ENCODE data around the gene CRB3.
"Not testable (repeated sequence)": the region's sequence is repeated elsewhere in the genome, so short reads cannot be mapped to it uniquely, and the experiment has no call there.

The CRB3 gene

DNA sequence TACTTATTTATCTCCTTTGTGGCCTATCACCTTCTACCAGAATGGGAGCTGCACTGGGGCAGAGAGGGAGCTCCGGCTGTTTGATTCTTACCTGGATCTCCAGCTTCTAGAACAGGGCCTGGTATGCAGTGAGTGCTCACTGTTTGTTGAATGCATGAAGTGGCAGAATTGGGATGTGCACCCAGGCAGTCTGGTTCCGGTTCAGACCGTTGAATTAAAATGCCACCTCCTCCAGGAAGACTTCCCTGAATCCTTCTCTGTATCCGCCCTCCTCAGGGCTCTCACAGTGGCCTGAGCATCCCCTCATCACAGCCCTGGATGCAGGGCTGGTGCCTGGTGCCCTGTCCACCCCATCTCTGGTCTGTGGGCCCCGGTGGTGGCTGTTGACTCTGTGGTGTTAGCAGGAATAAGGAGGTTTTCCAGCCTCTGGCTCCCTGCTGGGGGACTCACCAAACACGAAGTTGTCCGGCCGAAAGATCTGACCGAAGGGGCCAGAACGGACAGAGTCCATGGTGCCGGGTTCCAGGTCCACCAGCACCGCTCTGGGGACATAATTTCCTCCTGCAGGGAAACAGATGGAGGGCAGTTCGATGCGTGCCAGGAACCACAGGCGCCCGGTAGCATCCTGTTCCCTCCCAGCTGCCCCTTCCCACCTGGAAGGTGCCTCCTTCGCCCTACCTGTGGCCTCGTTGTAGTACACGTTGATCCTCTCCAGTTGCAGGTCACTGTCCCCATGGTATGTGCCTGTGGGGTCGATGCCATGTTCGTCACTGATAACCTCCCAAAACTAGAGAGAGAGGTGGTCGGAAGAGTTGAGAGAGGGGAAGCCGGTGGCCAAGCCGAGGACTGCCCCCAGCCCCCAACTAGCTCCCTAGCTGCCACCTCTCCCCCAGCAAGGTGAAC is 37.0 kb downstream of the CRB3 start:
- DNase-seq (ENCODE audit: low spot score): peak; percentile 14
- TF ChIP-seq, protein P1, sequence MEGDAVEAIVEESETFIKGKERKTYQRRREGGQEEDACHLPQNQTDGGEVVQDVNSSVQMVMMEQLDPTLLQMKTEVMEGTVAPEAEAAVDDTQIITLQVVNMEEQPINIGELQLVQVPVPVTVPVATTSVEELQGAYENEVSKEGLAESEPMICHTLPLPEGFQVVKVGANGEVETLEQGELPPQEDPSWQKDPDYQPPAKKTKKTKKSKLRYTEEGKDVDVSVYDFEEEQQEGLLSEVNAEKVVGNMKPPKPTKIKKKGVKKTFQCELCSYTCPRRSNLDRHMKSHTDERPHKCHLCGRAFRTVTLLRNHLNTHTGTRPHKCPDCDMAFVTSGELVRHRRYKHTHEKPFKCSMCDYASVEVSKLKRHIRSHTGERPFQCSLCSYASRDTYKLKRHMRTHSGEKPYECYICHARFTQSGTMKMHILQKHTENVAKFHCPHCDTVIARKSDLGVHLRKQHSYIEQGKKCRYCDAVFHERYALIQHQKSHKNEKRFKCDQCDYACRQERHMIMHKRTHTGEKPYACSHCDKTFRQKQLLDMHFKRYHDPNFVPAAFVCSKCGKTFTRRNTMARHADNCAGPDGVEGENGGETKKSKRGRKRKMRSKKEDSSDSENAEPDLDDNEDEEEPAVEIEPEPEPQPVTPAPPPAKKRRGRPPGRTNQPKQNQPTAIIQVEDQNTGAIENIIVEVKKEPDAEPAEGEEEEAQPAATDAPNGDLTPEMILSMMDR (IDR thresholded peaks at IDR 0.05; ENCODE audit: extremely low read depth, missing control alignments): no peak

DNA sequence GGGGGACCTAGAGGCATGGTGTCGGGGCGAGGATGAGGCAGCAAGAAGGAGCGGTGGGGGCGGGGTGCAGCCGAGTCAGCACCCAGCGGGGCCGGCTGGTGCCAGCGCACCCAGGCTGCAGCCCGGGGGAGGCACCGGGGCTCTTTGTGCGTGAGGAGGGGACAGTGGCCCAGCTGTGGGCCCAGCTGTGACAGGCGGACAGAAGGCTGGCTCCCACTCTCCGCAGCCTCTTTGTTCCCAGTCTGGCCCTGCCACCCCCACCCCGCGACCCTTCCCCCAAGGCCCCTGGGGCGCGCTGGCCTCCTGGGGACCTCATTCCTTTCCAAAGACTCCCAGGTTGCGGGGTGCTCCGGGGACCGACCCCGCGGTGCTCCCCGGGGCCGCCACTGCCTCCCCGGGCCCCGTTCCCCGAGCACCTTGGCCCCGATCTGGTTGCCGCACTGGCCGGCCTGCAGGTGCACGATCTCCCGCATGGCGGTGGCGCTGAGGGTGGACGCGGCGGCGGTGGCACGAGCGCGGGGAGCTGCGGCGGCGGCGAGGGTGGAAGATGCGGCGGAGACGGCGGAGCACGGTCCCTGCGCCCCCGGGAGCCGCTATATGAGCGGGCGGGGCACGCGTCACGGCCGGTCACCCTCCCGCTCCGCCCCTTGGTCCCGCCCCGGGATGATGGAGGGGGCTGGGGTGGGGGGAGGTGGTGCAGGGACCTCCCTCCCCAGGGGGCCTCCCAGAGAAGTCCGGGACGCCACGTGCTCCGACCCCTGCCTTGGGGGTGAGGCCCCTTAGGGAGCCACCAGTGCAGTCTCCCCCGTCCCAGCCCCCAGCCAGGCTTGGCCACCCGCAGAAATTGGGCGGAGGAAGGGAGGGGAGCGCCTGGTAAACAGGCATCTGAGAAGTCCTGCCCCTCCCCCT is 37.9 kb downstream of the CRB3 start, which contains the start of gene TUBB4A:
Gene TUBB4A, minus strand, starts transcription at position 570 of the 909 bp plus-strand sequence. Its CDS starts 97 bp downstream, at position 473.
- DNase-seq (ENCODE audit: low spot score): peak; percentile 85
- TF ChIP-seq, protein P1 (IDR thresholded peaks at IDR 0.05; ENCODE audit: extremely low read depth, missing control alignments): no peak

DNA sequence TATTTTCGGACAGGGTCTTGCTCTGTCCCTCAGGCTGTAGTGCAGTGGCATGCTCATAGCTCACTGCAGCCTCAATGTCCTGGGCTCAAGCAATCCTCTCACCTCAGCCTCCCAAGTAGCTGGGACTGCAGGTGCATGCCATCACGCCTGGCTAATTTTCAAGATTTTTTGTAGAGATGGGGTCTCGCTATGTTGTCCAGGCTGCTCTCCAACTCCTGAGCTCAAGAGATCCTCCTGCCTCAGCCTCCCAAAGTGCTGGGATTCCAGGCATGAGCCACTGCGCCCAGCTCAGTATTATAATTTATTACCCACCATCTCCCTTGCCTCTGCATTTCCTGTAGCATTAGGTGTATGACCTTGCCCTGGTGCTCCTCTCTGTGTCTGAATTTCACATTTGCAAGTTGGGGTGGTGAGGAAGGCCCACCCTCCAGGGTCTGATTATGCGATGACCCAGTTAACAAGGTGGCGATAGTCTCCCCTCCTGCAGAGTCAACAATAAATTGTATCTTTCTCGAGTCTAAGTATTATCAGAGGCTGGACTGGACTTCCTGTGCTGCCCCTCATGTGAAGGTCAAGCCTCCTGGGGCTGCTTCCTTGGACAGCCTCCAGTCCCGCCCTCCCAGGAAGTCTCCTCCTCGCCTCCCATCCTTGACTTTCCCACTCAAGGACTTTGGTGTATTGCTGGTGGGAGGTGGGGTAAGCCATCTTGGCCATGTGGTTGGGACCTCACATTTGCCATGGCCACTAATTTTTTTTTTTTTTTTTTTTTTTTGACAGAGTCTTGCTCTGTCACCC is 39.5 kb downstream of the CRB3 start:
- TF ChIP-seq, protein P1 (IDR thresholded peaks at IDR 0.05; ENCODE audit: extremely low read depth, missing control alignments): no peak

DNA sequence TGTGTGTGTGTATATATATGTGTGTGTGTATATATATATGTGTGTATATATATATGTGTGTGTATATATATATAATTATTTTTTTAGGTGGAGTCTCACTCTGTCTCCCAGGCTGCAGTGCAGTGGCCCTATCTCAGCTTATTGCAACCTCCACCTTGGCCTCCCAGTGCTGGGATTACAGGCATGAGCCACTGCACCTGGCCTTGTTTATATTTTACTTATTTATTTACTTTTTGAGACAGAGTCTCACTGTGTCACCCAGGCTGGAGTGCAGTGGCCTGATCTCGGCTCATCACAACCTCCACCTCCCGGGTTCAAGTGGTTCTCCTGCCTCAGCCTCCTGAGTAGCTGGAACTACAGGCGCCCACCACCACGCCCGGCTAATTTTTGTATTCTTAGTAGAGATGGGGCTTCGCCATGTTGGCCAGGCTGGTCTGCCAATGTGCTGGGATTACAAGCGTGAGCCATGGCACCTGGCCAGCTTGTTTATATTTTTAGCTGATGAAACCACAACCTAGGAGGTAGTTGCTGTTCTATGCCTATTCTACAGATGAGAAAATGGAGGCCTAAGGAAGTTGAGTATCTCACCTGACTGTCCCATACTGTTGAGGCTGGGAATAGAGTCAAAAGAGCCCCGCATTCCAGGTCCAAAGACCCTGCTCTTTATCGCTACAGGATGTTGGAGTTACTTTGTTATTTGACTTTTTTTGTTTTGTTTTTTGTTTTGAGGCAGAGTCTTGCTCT is 44.1 kb downstream of the CRB3 start:
- not testable (repeated sequence) for DNase-seq (ENCODE audit: low spot score)

More for the DNA sequence above, 39.5 kb downstream of the CRB3 start:
- peak; percentile 7 for DNase-seq (ENCODE audit: low spot score)

DNA sequence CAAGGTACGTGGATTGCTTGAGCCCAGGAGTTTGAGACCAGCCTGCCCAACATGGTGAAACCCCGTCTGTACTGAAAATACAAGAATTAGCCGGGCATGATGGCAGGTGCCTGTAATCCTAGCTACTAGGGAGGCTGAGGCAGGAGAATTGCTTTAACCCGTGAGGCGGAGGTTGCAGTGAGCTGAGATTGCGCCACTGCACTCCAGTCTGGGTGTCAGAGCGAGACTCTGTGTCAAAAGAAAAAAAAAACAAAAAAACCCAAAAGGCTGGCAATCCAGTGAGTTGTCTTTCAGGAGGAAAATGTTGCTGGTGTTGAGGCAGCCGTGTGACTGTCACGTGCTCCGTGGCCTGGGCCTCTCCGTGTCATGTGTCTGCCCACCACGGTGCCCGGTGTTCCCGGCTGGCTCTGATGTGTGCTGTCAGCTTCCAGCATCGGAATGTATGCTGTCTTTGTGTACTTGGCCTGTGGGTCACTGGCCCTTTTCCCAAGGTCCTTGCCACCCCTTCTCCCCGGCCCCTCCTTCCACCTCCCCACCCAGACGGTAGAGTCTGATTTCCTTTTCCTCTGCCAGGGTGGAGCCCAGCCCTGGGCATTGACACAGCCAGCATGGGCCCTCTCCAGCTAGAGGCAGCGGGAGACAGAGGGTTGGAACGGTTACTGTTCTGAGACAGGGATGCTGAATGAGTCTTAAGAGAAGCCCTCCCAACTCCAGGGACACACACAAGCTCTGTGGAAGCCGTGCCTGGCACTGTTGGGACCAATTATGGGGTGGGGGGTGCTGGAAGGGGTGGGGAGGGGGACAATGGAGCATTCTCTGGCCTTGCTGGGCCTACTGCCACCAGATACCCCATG is 45.3 kb downstream of the CRB3 start:
- TF ChIP-seq, protein P1 (IDR thresholded peaks at IDR 0.05; ENCODE audit: extremely low read depth, missing control alignments): no peak
- DNase-seq (ENCODE audit: low spot score): no peak

DNA sequence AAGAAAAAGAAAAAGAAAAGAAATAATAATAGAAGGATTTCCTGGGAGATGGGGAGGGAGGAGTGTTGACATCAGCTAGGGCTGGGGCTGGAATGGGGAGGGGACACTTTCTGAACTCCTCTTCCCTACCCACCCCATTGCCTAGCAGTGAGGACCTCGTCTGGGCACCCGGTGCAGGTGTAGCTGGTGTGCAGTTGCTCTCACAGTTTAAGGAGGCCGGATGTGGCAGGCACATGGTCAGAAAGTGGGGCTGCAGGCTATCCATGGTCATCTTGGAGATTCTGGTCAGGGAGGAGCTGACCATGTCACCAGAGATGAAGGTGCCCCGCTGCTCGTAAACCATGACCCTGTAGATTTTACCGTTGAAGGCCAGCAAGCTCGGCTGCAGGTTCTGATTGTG is 46.5 kb downstream of the CRB3 start:
- peak; percentile 2 for DNase-seq (ENCODE audit: low spot score)
- TF ChIP-seq, protein P1 (IDR thresholded peaks at IDR 0.05; ENCODE audit: extremely low read depth, missing control alignments): no peak
